ENCODE results near the gene RAB25. TPM values are rescaled to one million over a fixed set of nuclear protein-coding genes. Genes with fewer than 3 reads are reported as not detected.

The RAB25 gene
- total and polyA plus RNA-seq, 2 of the 13 experiments (the other 11 are each of a cell fraction or from before 2014, with no cell fraction given): 0.20 to 0.22 TPM

GRCh38 chr1:156054500-156055280 lies 6.3 kb upstream of the RAB25 start, which contains the start of gene LAMTOR2 (continued):
- no peak for TF ChIP-seq ZBTB37 (CRISPR knock-in tag; IDR thresholded peaks at IDR 0.05)
- TF ChIP-seq XBP1 (CRISPR knock-in tag; IDR thresholded peaks at IDR 0.05): no peak
- TF ChIP-seq EZH2 (conservative IDR thresholded peaks at IDR 0.05; ENCODE audit: low read depth, low read length): no peak
- TF ChIP-seq NR2F6 (IDR thresholded peaks at IDR 0.05): peak; percentile 39; the same call in 1 of the 2 replicates
- TF ChIP-seq NR2F6 (CRISPR knock-in tag; IDR thresholded peaks at IDR 0.05): peak; percentile 54
- TF ChIP-seq RBM39 (IDR thresholded peaks at IDR 0.05; ENCODE audit: low read depth, low read length, poor library complexity, severe bottlenecking): peak; percentile 71
- TF ChIP-seq ZSCAN22 (CRISPR knock-in tag; IDR thresholded peaks at IDR 0.05): no peak
- TF ChIP-seq ZNF232 (CRISPR knock-in tag; IDR thresholded peaks at IDR 0.05; ENCODE audit: borderline replicate concordance): no peak
- peak; percentile 28; the same call in 1 of the 2 replicates for TF ChIP-seq BRD4 (CRISPR knock-in tag; IDR thresholded peaks at IDR 0.05)
- TF ChIP-seq ZNF768 (CRISPR knock-in tag; IDR thresholded peaks at IDR 0.05): peak; percentile 68; the same call in 1 of the 2 replicates
- no peak for TF ChIP-seq MTERF4 (CRISPR knock-in tag; IDR thresholded peaks at IDR 0.05)
- TF ChIP-seq LBX2 (CRISPR knock-in tag; IDR thresholded peaks at IDR 0.05; ENCODE audit: borderline replicate concordance): no peak
- no peak for TF ChIP-seq HNRNPH1 (optimal IDR thresholded peaks at IDR 0.05; ENCODE audit: low read depth, low read length)
- peak; percentile 29; the same call in 1 of the 2 replicates for TF ChIP-seq ZBTB42 (CRISPR knock-in tag; IDR thresholded peaks at IDR 0.05)
- no peak for TF ChIP-seq CENPT (CRISPR knock-in tag; IDR thresholded peaks at IDR 0.05; ENCODE audit: low read depth)
- peak; percentile 99 for TF ChIP-seq MYC (CRISPR knock-in tag; IDR thresholded peaks at IDR 0.05; ENCODE audit: borderline replicate concordance)
- TF ChIP-seq JUND (CRISPR knock-in tag; IDR thresholded peaks at IDR 0.05): no peak
- TF ChIP-seq NCOA1 (CRISPR knock-in tag; IDR thresholded peaks at IDR 0.05): no peak
- TF ChIP-seq TBL1XR1 (IDR thresholded peaks at IDR 0.05; ENCODE audit: borderline replicate concordance, low read length, partially characterized antibody): peak; percentile 67
- TF ChIP-seq ZNF737 (CRISPR knock-in tag; IDR thresholded peaks at IDR 0.05; ENCODE audit: borderline replicate concordance): no peak
- 0 out of 2 replicates have a peak, but pooled peaks have one; percentile 68 for TF ChIP-seq ZNF276 (CRISPR knock-in tag; IDR thresholded peaks at IDR 0.05; ENCODE audit: low read depth)
- no peak for TF ChIP-seq SATB2 (CRISPR knock-in tag; IDR thresholded peaks at IDR 0.05)
- TF ChIP-seq NFRKB (IDR thresholded peaks at IDR 0.05): no peak
- peak; percentile 72; the same call in 1 of the 2 replicates for TF ChIP-seq HNRNPL (IDR thresholded peaks at IDR 0.05; ENCODE audit: low read depth, low read length)
- no peak for TF ChIP-seq ZMAT5 (CRISPR knock-in tag; IDR thresholded peaks at IDR 0.05; ENCODE audit: borderline replicate concordance, low read depth)
- peak; percentile 75 for TF ChIP-seq SPEN (CRISPR knock-in tag; IDR thresholded peaks at IDR 0.05; ENCODE audit: low read depth)
- no peak for TF ChIP-seq NR2F1 (CRISPR knock-in tag; IDR thresholded peaks at IDR 0.05)
